Fibroblast of gingiva (primary cell): ENCODE data around the gene SIAH3.
"Not testable (repeated sequence)": the region's sequence is repeated elsewhere in the genome, so short reads cannot be mapped to it uniquely, and the experiment has no call there.

Source experiments
- DNase-seq: peaks from one replicate; pipeline ENCODE4 v3.0.0-alpha.2; 2011; ENCODE audit warnings: low read depth

Gene SIAH3

GRCh38 chr13:45782327-45783045 lies 69.1 kb downstream of the SIAH3 start:
- DNase-seq, result no peak

GRCh38 chr13:45781553-45782326 lies 69.8 kb downstream of the SIAH3 start:
- DNase-seq, result no peak

- DNase-seq, result no peak
Measured at GRCh38 chr13:45779901-45780300, 71.7 kb downstream of the SIAH3 start.

- DNase-seq, result no peak
Measured at GRCh38 chr13:45778882-45779281, 72.7 kb downstream of the SIAH3 start.

GRCh38 chr13:45776748-45777147 lies 74.8 kb downstream of the SIAH3 start:
- no peak for DNase-seq

- DNase-seq, result no peak
Measured at GRCh38 chr13:45775401-45775963, 76.1 kb downstream of the SIAH3 start.

GRCh38 chr13:45773944-45774343 lies 77.6 kb downstream of the SIAH3 start:
- DNase-seq, result no peak

GRCh38 chr13:45773236-45773635 lies 78.3 kb downstream of the SIAH3 start:
- peak; percentile 3 for DNase-seq

- DNase-seq, result no peak
Measured at GRCh38 chr13:45770886-45771285, 80.7 kb downstream of the SIAH3 start.

GRCh38 chr13:45768656-45769479 lies 82.7 kb downstream of the SIAH3 start:
- DNase-seq, result no peak

- DNase-seq, result no peak
Measured at GRCh38 chr13:45765464-45765863, 86.1 kb downstream of the SIAH3 start.

GRCh38 chr13:45763419-45763818 lies 88.1 kb downstream of the SIAH3 start:
- no peak for DNase-seq

- DNase-seq, result not testable (repeated sequence)
Measured at GRCh38 chr13:45757589-45757988, 94.0 kb downstream of the SIAH3 start.

- not testable (repeated sequence) for DNase-seq
Measured at GRCh38 chr13:45756498-45756897, 95.1 kb downstream of the SIAH3 start.

GRCh38 chr13:45752510-45752909 lies 99.0 kb downstream of the SIAH3 start:
- no peak for DNase-seq

- DNase-seq, result no peak
Measured at GRCh38 chr13:45751885-45752284, 99.7 kb downstream of the SIAH3 start.

- DNase-seq, result no peak
Measured at GRCh38 chr13:45750566-45750965, 101.0 kb downstream of the SIAH3 start.

GRCh38 chr13:45748941-45749759 lies 102.4 kb downstream of the SIAH3 start:
- DNase-seq, result no peak

GRCh38 chr13:45747071-45747470 lies 104.5 kb downstream of the SIAH3 start:
- no peak for DNase-seq

GRCh38 chr13:45744979-45745378 lies 106.6 kb downstream of the SIAH3 start:
- DNase-seq, result no peak

- no peak for DNase-seq
Measured at GRCh38 chr13:45742985-45743384, 108.6 kb downstream of the SIAH3 start.
